AG09309 (cell line): ENCODE results near the gene ARFGAP1.
A peak's percentile ranks its signal among the peaks of the same experiment; 100 is the strongest.

ENCODE experiments used
- DNase-seq: peaks from one replicate; pipeline ENCODE4 v3.0.0-alpha.2; 2010; ENCODE audit warnings: low read depth
- H3K4me3 ChIP-seq: 2 replicates; pipeline ENCODE4 v1.5.1; 2011; ENCODE audit warnings: mild to moderate bottlenecking, low read depth, low read length, moderate library complexity; ENCODE audit not compliant: control insufficient read depth
- TF ChIP-seq, protein P1 (sequence below): IDR thresholded peaks from 2 replicates; pipeline ENCODE4 v1.5.1; 2011; ENCODE audit warnings: mild to moderate bottlenecking, low read depth, low read length, inconsistent platforms; ENCODE audit not compliant: insufficient read depth, control insufficient read depth; ENCODE audit errors: missing control alignments

Gene ARFGAP1

DNA sequence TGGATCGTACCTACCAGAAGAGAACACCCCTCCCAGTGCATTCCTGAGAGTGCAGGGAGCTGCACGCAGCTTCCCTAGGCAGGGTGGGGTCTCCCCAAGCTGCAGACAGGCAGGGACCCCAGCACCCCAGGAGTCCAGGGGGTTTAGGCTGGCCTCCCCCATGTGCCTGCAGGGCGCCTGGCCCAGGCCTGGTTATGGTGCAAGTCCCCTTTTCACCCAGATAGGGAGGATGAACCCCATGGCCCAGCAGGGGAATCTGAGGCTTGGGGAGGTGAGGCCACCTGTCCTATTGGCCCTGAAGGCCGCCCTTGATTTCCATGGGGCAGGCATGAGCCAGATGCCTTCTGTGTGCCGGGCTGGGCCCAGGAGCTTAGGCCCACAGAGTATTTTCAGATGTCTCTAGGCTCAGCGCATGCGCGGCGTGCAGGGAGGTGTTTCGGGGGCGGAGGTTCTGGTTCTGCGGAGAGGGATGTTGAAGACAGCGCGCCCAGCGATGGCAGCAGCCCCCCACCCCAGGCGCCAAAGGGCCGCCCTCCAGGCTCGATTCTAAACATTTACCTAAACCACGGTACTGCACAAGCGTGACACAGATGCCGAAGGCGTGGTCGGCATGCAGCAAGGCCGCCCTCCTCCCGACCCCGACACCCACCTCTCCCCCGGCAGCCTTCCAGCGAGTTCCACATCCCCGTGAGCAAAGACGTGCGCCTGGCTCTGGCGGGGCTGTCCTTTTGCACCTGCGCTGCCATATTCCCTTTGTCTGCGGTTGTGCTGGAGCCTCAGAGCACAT, 49.7 kb downstream of the ARFGAP1 start:
- TF ChIP-seq, protein P1, sequence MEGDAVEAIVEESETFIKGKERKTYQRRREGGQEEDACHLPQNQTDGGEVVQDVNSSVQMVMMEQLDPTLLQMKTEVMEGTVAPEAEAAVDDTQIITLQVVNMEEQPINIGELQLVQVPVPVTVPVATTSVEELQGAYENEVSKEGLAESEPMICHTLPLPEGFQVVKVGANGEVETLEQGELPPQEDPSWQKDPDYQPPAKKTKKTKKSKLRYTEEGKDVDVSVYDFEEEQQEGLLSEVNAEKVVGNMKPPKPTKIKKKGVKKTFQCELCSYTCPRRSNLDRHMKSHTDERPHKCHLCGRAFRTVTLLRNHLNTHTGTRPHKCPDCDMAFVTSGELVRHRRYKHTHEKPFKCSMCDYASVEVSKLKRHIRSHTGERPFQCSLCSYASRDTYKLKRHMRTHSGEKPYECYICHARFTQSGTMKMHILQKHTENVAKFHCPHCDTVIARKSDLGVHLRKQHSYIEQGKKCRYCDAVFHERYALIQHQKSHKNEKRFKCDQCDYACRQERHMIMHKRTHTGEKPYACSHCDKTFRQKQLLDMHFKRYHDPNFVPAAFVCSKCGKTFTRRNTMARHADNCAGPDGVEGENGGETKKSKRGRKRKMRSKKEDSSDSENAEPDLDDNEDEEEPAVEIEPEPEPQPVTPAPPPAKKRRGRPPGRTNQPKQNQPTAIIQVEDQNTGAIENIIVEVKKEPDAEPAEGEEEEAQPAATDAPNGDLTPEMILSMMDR: no peak
- no peak overlapping the region for H3K4me3 ChIP-seq
- DNase-seq: no peak

DNA sequence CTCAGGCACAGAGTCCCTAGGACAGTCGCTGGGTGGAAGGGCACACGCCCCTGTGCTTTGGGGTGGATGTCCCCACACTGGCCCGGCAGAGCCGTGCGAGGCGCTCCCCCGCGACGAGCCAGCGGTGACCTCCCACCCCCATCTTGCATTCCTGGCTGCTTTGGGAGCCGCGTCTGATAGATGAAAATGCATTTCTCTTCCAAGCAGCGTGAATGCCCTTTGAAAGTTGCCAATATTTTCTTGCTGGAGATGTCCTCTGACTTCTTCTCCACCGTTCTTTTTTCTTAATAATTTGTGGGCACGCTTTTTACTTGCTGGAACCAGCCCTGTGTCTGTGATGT, 50.3 kb downstream of the ARFGAP1 start:
- no peak overlapping the region for H3K4me3 ChIP-seq
- TF ChIP-seq, protein P1: no peak
- DNase-seq: no peak

DNA sequence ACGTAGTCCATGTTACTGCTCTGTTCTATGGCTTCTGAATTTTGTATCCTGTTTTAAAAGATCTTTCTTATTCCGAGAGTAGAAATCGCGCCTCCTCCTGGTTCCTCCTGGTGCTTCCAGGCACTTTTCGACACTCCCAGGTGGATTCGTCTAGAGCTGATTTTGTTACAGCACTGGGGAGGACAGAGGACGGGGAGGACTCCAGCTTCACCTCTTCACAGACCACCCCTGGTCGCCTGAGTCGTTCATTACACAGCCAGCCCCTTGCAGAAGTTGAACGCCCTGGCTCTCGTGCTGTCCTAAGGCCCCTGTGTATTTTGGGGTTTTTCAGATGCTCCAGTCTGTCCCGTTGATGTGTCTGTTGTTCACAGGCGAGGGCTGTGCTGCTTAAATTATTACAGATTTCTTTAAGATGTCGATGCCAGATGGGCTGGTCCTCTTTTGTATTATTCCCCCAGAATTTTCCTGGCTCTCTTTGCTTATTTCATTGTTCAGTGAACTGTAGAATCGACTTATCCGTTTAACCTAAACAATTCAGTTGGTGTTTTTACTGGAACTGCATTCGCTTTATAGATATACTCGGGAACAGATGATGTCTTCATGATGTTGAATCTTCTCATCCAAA, 50.9 kb downstream of the ARFGAP1 start:
- TF ChIP-seq, protein P1: peak; percentile 31
- no peak overlapping the region for H3K4me3 ChIP-seq
- DNase-seq: no peak

DNA sequence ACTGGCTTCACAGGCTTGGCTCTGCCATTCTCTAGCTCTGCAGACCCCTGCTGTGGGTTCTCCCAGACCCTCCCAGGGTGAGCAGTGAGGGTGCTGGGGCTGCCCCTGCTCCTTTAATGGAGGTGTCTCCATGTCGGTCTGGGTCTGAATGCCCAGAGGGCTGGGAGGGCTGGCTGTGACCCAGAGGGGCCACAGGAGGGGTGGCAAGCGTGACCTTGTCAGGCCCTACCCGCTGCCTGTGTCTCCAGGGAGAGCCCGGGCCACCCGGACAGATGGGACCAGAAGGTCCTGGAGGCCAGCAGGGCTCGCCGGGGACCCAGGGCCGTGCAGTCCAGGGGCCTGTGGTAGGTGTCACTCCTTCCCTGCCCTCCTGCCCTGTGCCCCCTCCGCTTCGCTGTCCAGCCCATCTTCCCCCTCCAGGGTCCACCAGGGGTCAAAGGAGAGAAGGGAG, 52.4 kb downstream of the ARFGAP1 start:
- DNase-seq: no peak
- no peak overlapping the region for H3K4me3 ChIP-seq
- TF ChIP-seq, protein P1: no peak

DNA sequence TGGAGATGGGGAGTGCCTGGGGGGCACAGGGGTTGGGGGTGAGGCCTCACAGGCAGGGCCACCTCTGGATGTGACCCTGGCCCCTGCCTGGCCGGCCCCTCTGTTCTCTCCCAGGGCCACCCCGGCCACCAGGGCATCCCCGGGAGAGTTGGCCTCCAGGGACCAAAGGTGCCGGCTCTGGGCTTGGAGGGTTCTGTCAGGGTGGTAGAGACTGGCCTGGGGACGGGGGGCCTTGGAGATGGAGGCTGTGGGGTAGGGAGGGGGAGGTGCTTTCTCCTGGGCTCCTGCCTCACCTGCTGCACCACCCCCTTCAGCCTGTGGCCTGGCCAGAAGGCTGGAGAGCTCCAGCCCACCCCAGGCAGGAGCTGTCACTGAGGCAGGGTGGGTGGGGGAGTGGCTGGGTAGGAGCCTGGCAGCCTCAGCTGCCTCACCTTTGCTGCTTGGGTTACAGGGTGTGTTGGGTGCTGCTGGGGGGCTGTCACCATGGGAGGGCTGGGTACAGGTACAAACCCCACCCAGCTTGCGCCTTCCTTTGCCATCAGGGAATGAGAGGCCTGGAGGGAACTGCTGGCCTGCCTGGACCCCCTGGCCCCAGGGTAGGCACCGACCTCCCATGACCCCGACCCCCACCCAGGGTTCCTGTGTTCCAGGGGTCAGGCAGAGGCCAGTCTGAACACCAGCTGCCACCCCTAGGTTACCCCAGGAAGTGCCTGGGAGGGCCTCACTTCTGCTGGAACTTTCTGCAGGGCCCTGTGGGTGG, 53.1 kb downstream of the ARFGAP1 start:
- TF ChIP-seq, protein P1: no peak
- H3K4me3 ChIP-seq: no peak overlapping the region
- no peak for DNase-seq

DNA sequence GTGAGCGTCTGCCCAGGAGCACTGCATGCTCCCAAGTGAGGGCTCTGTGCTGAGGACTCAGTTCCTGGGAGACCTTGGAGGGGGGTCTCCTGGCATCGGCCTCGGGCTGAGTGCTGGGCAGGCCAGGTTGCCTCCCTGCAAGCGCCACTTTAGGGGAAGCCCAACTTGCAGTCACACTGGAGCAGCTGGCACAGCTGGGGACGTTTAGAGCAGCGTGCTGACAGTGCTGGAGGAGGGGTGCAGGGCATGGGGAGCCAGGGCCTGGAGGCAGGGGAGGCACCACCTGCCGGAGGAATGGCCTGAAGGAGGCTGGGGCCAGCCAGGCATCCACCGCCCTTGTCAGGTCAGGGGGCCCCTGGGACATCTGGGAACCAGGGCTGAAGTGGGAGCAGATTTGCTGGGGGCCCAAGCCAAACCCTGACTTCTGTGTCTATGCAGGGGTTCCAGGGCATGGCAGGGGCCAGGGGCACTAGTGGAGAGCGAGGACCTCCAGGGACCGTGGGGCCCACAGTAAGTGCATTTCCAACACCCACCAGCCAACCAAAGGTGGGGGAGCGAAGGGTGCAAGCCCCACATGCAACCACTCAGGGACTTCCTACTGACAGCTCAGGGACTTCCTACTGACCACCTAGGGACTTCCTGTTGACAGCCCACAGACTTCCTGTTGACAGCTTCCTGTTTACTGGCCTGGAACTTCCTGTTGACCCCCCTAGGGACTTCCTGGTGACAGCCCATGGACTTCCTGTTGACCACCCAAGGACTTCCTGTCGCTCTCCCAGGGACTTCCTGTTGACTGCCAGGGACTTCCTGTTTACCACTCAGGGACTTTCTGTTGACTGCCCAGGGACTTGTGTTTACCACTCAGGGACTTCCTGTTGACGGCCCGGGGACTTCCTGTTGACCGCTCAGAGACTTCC, 54.0 kb downstream of the ARFGAP1 start:
- H3K4me3 ChIP-seq: no peak overlapping the region
- TF ChIP-seq, protein P1: no peak
- DNase-seq: no peak
